HepG2 (cell line): ENCODE results near the gene NOTUM. TPM values are rescaled to one million over a fixed set of nuclear protein-coding genes. Genes with fewer than 3 reads are reported as not detected.

ENCODE experiments used
- ATAC-seq: fragments of 200-7000 bp; cut with Tn5 transposase; 3 replicates; pipeline ENCODE4 v1.9.1; 2020; ENCODE audit warnings: mild to moderate bottlenecking, moderate library complexity
- BruUV-seq: library from RNA; stranded (reverse); fragments of 400-500 nt; replicated peaks from 2 replicates; lab custom pipeline; 2021; lab: Mats Ljungman, UMichigan
- CTCF ChIA-PET: fragments of 300-600 bp; formaldehyde crosslinking; extraction: SDS; loops from one replicate; lab custom pipeline; 2021; ENCODE audit warnings: low total read pairs, inconsistent platforms, low intra/inter-chr PET ratio; lab: Yijun Ruan, JAX
- POLR2A ChIA-PET: fragments of 350-600 bp; sonication (Branson Sonifier 250); formaldehyde crosslinking; loops from one replicate; lab custom pipeline; 2020; ENCODE audit warnings: antibody characterized with exemption, inconsistent platforms; lab: Yijun Ruan, JAX
- DNase-seq: peaks from one replicate; pipeline ENCODE4 v3.0.0-alpha.2; 2015; ENCODE audit warnings: low spot score
- FAIRE-seq: peaks from 3 replicates; lab custom pipeline; 2011; peaks lifted over from hg19 to GRCh38; lab: Jason Lieb, UNC
- H2AFZ ChIP-seq: one replicate; pipeline ENCODE4 v1.6.1; 2011; ENCODE audit warnings: low read length, inconsistent platforms
- H3K27ac ChIP-seq: fragments of 300-600 bp; 3 replicates; pipeline ENCODE4 v1.8.0; 2011; ENCODE audit warnings: mixed run types, mild to moderate bottlenecking, mixed read lengths, low read length, inconsistent platforms; ENCODE audit not compliant: insufficient read depth; ENCODE audit errors: extremely low read length
- H3K27me3 ChIP-seq, 2 experiments: fragments of 200-600 bp in 1 of 2; 2 replicates in 1 of 2; 3 replicates in 1 of 2; pipeline versions ENCODE4 v1.6.0 to v1.8.0; 2011; ENCODE audit warnings: low read length in 2 of 2, mild to moderate bottlenecking in 2 of 2, moderate library complexity in 2 of 2, inconsistent platforms in 1 of 2; ENCODE audit not compliant: insufficient read depth in 2 of 2, control insufficient read depth in 1 of 2
- H3K36me3 ChIP-seq, 2 experiments: fragments of 200-600 bp in 1 of 2; replicated peaks in 1 of 2; 2 replicates in 1 of 2; 3 replicates in 1 of 2; pipeline versions ENCODE4 v1.5.1 to v1.8.0; 2011; ENCODE audit warnings: low read length in 2 of 2, inconsistent platforms in 1 of 2; ENCODE audit not compliant: insufficient read depth in 2 of 2, control insufficient read depth in 1 of 2
- H3K4me1 ChIP-seq: 2 replicates; pipeline ENCODE4 v1.5.1; 2012; ENCODE audit warnings: low read length, inconsistent platforms; ENCODE audit not compliant: insufficient read depth
- H3K4me2 ChIP-seq: 2 replicates; pipeline ENCODE4 v1.6.0; 2011; ENCODE audit warnings: low read depth, low read length, inconsistent platforms
- H3K4me3 ChIP-seq, 3 experiments: fragments of 200-600 bp in 1 of 3; sonication (generic), shearing (Covaris generic) in 1 of 3; replicated peaks in 1 of 3; 2 replicates each; pipeline ENCODE4 v1.5.1; 2011 to 2016; ENCODE audit warnings: low read length in 3 of 3, inconsistent platforms in 2 of 3, low read depth in 2 of 3, mild to moderate bottlenecking in 2 of 3, control low read depth in 1 of 3, mixed read lengths in 1 of 3; ENCODE audit not compliant: insufficient read depth in 1 of 3
- H3K79me2 ChIP-seq: one replicate; pipeline ENCODE4 v1.6.1; 2011; ENCODE audit warnings: low read length, inconsistent platforms; ENCODE audit not compliant: insufficient read depth
- H3K9ac ChIP-seq: 2 replicates; pipeline ENCODE4 v1.6.0; 2011; ENCODE audit warnings: mild to moderate bottlenecking, low read depth, low read length, inconsistent platforms; ENCODE audit not compliant: insufficient read depth
- H3K9me3 ChIP-seq: 2 replicates; pipeline ENCODE4 v1.5.1; 2012; ENCODE audit warnings: mild to moderate bottlenecking, low read length
- H4K20me1 ChIP-seq: 2 replicates; pipeline ENCODE4 v1.6.0; 2011; ENCODE audit warnings: inconsistent platforms, mild to moderate bottlenecking, low read length, moderate library complexity; ENCODE audit not compliant: insufficient read depth
- ASH2L ChIP-seq: fragments of 300-600, 200-600 bp; sonication (generic); IDR thresholded peaks from 2 replicates; pipeline ENCODE4 v1.7.0; 2017; ENCODE audit warnings: low read depth, mild to moderate bottlenecking, moderate library complexity, mixed read lengths, low read length; ENCODE audit not compliant: insufficient read length
- ATAD3A ChIP-seq: sonication (generic); formaldehyde crosslinking; IDR thresholded peaks from 2 replicates; pipeline ENCODE4 v1.4.0; 2020; ENCODE audit warnings: missing genetic modification reagents
- ESRRA ChIP-seq: sonication (generic); formaldehyde crosslinking; IDR thresholded peaks from 2 replicates; pipeline ENCODE4 v1.5.1; 2020; ENCODE audit warnings: mild to moderate bottlenecking, low read depth, missing genetic modification reagents
- GFI1 ChIP-seq: sonication (generic); formaldehyde crosslinking; IDR thresholded peaks from 2 replicates; pipeline ENCODE4 v1.5.0; 2020; ENCODE audit warnings: missing genetic modification reagents, mild to moderate bottlenecking, borderline replicate concordance
- HMGA1 ChIP-seq: sonication (generic); formaldehyde crosslinking; conservative IDR thresholded peaks from 2 replicates; pipeline ENCODE4 v1.4.0; 2020; ENCODE audit warnings: missing genetic modification reagents
- MTA1 ChIP-seq: sonication (generic); formaldehyde crosslinking; IDR thresholded peaks from 2 replicates; pipeline ENCODE4 v1.4.0; 2020; ENCODE audit warnings: missing genetic modification reagents, mild to moderate bottlenecking, borderline replicate concordance
- RARG ChIP-seq: sonication (generic); formaldehyde crosslinking; IDR thresholded peaks from 2 replicates; pipeline ENCODE4 v1.4.0; 2020; ENCODE audit warnings: low read depth, mild to moderate bottlenecking, missing genetic modification reagents
- TAF1 ChIP-seq: sonication (generic); formaldehyde crosslinking; IDR thresholded peaks from 2 replicates; pipeline ENCODE4 v1.4.0; 2020; ENCODE audit warnings: missing genetic modification reagents
- ZFP82 ChIP-seq: sonication (generic); formaldehyde crosslinking; IDR thresholded peaks from 2 replicates; pipeline ENCODE4 v1.5.1; 2020; ENCODE audit warnings: mild to moderate bottlenecking, missing genetic modification reagents, borderline replicate concordance
- ZNF235 ChIP-seq: sonication (generic); formaldehyde crosslinking; IDR thresholded peaks from 2 replicates; pipeline ENCODE4 v1.8.1; 2023; ENCODE audit warnings: mild to moderate bottlenecking, missing genetic modification reagents, borderline replicate concordance
- ZNF572 ChIP-seq: sonication (generic); formaldehyde crosslinking; IDR thresholded peaks from 2 replicates; pipeline ENCODE4 v1.5.1; 2020; ENCODE audit warnings: mild to moderate bottlenecking, missing genetic modification reagents
- ZNF839 ChIP-seq: sonication (generic); formaldehyde crosslinking; IDR thresholded peaks from 2 replicates; pipeline ENCODE4 v1.4.0; 2020; ENCODE audit warnings: missing genetic modification reagents, mild to moderate bottlenecking, borderline replicate concordance
- ZNF841 ChIP-seq: sonication (generic); formaldehyde crosslinking; IDR thresholded peaks from 2 replicates; pipeline ENCODE4 v1.8.1; 2023; ENCODE audit warnings: missing genetic modification reagents, borderline replicate concordance
- ZSCAN25 ChIP-seq: sonication (generic); formaldehyde crosslinking; IDR thresholded peaks from 2 replicates; pipeline ENCODE4 v1.8.0; 2022; ENCODE audit warnings: mild to moderate bottlenecking, missing genetic modification reagents
- WGBS: methylation state at CpG from one replicate; pipeline ENCODE4 v1.1.6; 2017; ENCODE audit warnings: low lambda C conversion rate; 5-methylcytosine and 5-hydroxymethylcytosine counted together
- in situ Hi-C: cut with HindIII; loops from 2 replicates; pipeline ENCODE4 v1.10.0; 2017; ENCODE audit warnings: low pct_unique_long_range_greater_than_20kb; ENCODE audit not compliant: extremely low pct_ligation_motif_present
- intact Hi-C: fragments of 100-400 bp; cut with micrococcal nuclease; formaldehyde crosslinking; loops from one replicate; pipeline ENCODE4 v1.10.0; 2022; ENCODE audit not compliant: unreplicated experiment
- polyA plus RNA-seq, 8 experiments: library from polyadenylated mRNA; depleted of rRNA in 3 of 8; stranded (reverse) in 7 of 8; unstranded in 1 of 8; fragments of >200 nt; fragmentation: Illumina TruSeq in 4 of 8; extraction: Trizol in 4 of 8; gene quantifications; 2 replicates each; pipeline versions ENCODE4 v1.2.1 to v1.2.3, GENCODE V29; 2011 to 2016; ENCODE audit warnings: low read depth in 4 of 8, missing spikeins in 1 of 8, mixed read lengths in 1 of 8; ENCODE audit not compliant: insufficient read depth in 1 of 8
- total RNA-seq, 5 experiments: library from RNA; depleted of rRNA; stranded (reverse); fragments of >200 nt; fragmentation: Illumina TruSeq; extraction: Trizol; gene quantifications; 2 replicates each; pipeline ENCODE4 v1.2.3, GENCODE V29; 2016; ENCODE audit warnings: low read depth in 1 of 5
- TF ChIP-seq, protein P1 (sequence below): sonication (generic); formaldehyde crosslinking; IDR thresholded peaks from 2 replicates; pipeline ENCODE4 v1.4.0; 2020; ENCODE audit warnings: missing genetic modification reagents
- TF ChIP-seq, protein P2 (sequence below): sonication (generic); formaldehyde crosslinking; IDR thresholded peaks from 2 replicates; pipeline ENCODE4 v1.4.0; 2020; ENCODE audit warnings: mild to moderate bottlenecking, missing genetic modification reagents
- TF ChIP-seq, protein P3 (sequence below), 2 experiments: fragments of 450-650 bp in 1 of 2; sonication (generic) in 1 of 2; formaldehyde crosslinking; IDR thresholded peaks; 2 replicates each; pipeline versions ENCODE4 v1.5.0 to v1.8.0; 2020 to 2022; ENCODE audit warnings: mild to moderate bottlenecking in 1 of 2, missing genetic modification reagents in 1 of 2

The NOTUM gene
- total and polyA plus RNA-seq, 2 of the 13 experiments (the other 11 are each of a cell fraction or from before 2014, with no cell fraction given), result 150 to 160 TPM

- TF ChIP-seq MTA1 (CRISPR knock-in tag), result peak; percentile 40; the same call in 1 of the 2 replicates
- TF ChIP-seq RARG (CRISPR knock-in tag), result no peak
- TF ChIP-seq, all 625 proteins: peak for 102
Observed at GRCh38 chr17:81996757-81997441, 35.9 kb upstream of the NOTUM start (continued).

DNA sequence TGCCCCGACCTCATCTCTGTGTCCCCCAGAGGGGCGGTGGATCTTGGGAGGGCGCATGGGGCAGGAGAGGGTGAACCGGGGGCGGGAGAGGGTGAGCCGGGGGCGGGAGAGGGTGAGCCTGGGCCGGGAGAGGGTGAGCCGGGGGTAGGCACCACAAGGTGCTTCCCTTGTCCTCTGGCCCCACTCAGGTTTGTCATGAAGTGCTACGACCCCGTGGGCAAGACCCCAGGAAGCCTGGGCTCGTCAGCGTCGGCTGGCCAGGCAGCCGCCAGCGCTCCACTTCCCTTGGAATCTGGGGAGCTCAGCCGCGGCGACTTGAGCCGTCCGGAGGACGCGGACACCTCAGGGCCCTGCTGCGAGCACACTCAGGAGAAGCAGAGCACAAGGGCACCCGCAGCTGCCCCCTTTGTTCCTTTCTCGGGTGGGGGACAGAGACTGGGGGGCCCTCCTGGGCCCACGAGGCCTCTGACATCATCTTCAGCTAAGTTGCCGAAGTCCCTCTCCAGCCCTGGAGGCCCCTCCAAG, 35.3 kb upstream of the NOTUM start:
- 53% methylated on average over 17 of the region's 28 CpGs for WGBS
- no peak for DNase-seq
- intact Hi-C loops (no loop called here), in situ Hi-C loops (loop anchor here (5.0 kb wide), 1 partner anchor 39 kb away; no protein-coding TSS in a partner anchor)
- peak overlapping the region; percentile 97 for H3K27ac ChIP-seq
- ChIA-PET POLR2A (interaction anchor here (0.6 to 16.1 kb wide), 18 partner anchors 7 to 269 kb away, joined by 3 to 470 read pairs (median 11); partner anchors contain the start of genes ASPSCR1, CENPX, DCXR and LRRC45), CTCF (interaction anchor here (1.0 to 5.6 kb wide), 3 partner anchors 24 to 37 kb away, joined by 4 to 73 read pairs (median 6); partner anchors contain the start of gene NOTUM)
- no peaks in the 10 kb centered on the region for H3K9me3 ChIP-seq
- H4K20me1 ChIP-seq, result no peaks in the 10 kb centered on the region
- H3K4me3 ChIP-seq, result peak overlapping the region; percentile 38 to 80 (median 55)
- H3K79me2 ChIP-seq, result peaks cover 57% of the 10 kb centered on the region
- peaks cover 99% of the 10 kb centered on the region for H3K4me1 ChIP-seq
- H3K9ac ChIP-seq, result peak overlapping the region; percentile 96
- H2AFZ ChIP-seq, result no peak overlapping the region
- no peaks in the 10 kb centered on the region for H3K27me3 ChIP-seq
- no peaks in the 10 kb centered on the region for H3K36me3 ChIP-seq
- H3K4me2 ChIP-seq, result peak overlapping the region; percentile 99
- no peak for ATAC-seq
- FAIRE-seq, result no peak
- BruUV-seq, result TSS peak; percentile 26
- TF ChIP-seq ASH2L (no peak), ZNF235 (peak; percentile 55; the same call in 1 of the 2 replicates), ZNF572 (CRISPR knock-in tag) (peak; percentile 36; the same call in 1 of the 2 replicates), ZNF841 (CRISPR knock-in tag) (no peak), ZFP82 (CRISPR knock-in tag) (no peak), ESRRA (CRISPR knock-in tag) (no peak; the same call in 1 of the 2 replicates), TAF1 (CRISPR knock-in tag) (no peak), HMGA1 (CRISPR knock-in tag) (no peak), ATAD3A (CRISPR knock-in tag) (no peak), GFI1 (CRISPR knock-in tag) (no peak), ZNF839 (CRISPR knock-in tag) (0 out of 2 replicates have a peak, but pooled peaks have one; percentile 6), ZSCAN25 (no peak)
- TF ChIP-seq, protein P1, sequence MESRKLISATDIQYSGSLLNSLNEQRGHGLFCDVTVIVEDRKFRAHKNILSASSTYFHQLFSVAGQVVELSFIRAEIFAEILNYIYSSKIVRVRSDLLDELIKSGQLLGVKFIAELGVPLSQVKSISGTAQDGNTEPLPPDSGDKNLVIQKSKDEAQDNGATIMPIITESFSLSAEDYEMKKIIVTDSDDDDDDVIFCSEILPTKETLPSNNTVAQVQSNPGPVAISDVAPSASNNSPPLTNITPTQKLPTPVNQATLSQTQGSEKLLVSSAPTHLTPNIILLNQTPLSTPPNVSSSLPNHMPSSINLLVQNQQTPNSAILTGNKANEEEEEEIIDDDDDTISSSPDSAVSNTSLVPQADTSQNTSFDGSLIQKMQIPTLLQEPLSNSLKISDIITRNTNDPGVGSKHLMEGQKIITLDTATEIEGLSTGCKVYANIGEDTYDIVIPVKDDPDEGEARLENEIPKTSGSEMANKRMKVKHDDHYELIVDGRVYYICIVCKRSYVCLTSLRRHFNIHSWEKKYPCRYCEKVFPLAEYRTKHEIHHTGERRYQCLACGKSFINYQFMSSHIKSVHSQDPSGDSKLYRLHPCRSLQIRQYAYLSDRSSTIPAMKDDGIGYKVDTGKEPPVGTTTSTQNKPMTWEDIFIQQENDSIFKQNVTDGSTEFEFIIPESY (CRISPR knock-in tag), result peak; percentile 84
- TF ChIP-seq, protein P2, sequence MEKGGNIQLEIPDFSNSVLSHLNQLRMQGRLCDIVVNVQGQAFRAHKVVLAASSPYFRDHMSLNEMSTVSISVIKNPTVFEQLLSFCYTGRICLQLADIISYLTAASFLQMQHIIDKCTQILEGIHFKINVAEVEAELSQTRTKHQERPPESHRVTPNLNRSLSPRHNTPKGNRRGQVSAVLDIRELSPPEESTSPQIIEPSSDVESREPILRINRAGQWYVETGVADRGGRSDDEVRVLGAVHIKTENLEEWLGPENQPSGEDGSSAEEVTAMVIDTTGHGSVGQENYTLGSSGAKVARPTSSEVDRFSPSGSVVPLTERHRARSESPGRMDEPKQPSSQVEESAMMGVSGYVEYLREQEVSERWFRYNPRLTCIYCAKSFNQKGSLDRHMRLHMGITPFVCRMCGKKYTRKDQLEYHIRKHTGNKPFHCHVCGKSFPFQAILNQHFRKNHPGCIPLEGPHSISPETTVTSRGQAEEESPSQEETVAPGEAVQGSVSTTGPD (CRISPR knock-in tag), result peak; percentile 49; the same call in 1 of the 2 replicates
- TF ChIP-seq, protein P3, sequence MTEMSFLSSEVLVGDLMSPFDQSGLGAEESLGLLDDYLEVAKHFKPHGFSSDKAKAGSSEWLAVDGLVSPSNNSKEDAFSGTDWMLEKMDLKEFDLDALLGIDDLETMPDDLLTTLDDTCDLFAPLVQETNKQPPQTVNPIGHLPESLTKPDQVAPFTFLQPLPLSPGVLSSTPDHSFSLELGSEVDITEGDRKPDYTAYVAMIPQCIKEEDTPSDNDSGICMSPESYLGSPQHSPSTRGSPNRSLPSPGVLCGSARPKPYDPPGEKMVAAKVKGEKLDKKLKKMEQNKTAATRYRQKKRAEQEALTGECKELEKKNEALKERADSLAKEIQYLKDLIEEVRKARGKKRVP (CRISPR knock-in tag; IDR thresholded peaks at IDR 0.05), result peak in 1 of 2 experiments; percentile 11; a peak in 1 of 4 replicates
